Hindlimb muscle (tissue), 1 donor: ENCODE results near the gene XRCC5. TPM values are rescaled to one million over a fixed set of nuclear protein-coding genes. Genes with fewer than 3 reads are reported as not detected.

ENCODE experiments used
- DNase-seq: peaks from one replicate; pipeline ENCODE4 v3.0.0-alpha.2; 2013
- polyA plus RNA-seq: library from polyadenylated mRNA; unstranded; fragments of 120-200 nt; gene quantifications from one replicate; pipeline ENCODE4 v1.2.1, GENCODE V29; 2013; ENCODE audit not compliant: insufficient read length

Gene XRCC5
- polyA plus RNA-seq, 1 donor, result 146 TPM

- no peak for DNase-seq
Observed at GRCh38 chr2:216234106-216234505, 125.0 kb downstream of the XRCC5 start.

- no peak for DNase-seq
Observed at GRCh38 chr2:216235462-216235861, 126.3 kb downstream of the XRCC5 start.

- no peak for DNase-seq
Observed at GRCh38 chr2:216235896-216236295, 126.7 kb downstream of the XRCC5 start.

DNA sequence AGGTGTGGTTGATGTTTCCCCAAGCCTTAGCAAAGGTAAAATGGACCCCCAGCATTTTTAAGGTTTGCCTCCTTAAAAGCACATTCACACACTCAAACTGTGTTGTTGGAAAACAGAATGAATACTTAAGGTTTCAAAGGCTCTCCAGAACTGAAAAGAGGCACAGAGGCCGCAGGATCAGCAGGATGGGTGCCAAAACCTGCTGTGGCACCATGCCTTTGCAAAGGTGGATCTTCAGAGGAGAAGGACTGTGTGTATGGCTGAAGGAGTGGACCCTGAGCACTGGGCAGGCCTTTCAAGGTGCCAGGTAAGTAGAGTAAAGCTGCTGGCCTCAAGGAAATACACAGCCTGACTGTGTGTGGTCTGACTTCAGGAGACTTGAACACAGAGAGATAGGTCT is 127.3 kb downstream of the XRCC5 start:
- DNase-seq, result no peak

DNA sequence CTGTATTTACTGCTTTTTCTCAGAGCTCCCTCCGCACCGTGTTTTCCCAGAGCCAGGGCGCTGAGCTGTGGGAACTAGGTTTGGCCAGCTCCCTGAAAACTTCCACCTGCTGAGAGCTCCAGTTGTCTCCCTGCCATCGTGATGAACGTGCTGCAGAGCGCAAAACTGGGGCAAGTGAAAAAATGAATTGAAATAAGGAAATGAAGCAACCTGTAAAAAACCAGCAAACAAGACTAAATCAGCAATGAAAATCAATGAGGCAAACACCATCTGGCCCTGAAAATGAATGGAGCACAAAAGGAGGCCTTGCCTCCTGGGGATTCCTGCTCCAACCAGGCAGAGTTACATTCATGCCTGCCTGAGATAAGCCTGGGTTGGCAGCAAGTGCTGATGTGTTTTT is 133.2 kb downstream of the XRCC5 start:
- no peak for DNase-seq

DNA sequence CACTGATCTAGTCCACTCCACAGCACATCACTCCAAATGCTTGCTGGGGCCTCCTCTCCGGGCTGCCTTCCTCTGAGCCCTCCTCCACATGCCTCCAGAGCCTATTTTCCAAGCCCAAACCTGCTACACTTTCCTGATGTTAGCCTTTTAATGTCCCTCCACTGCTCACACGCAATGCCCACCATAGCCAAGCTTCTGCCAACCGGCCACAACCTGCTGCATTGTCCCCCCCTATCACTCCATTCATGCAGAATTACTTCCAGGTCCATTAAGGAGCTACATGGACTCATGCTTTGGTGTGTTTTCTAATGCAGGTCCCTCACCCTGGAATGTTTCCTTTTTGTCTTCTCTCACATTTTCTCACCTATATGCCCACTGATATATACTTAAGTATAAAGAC is 133.9 kb downstream of the XRCC5 start:
- no peak for DNase-seq

- no peak for DNase-seq
Observed at GRCh38 chr2:216245391-216245975, 136.3 kb downstream of the XRCC5 start.

- no peak for DNase-seq
Observed at GRCh38 chr2:216246766-216247165, 137.6 kb downstream of the XRCC5 start.

Other genes with a start within 250 kb of the XRCC5 start
- gene MREG, start 95.8 kb upstream of the XRCC5 start, polyA plus RNA-seq, result 2.2 TPM
- gene PECR, start 27.5 kb upstream of the XRCC5 start, polyA plus RNA-seq, result 8.1 TPM
- 5.0 TPM for gene TMEM169, start 27.4 kb upstream of the XRCC5 start, polyA plus RNA-seq